Stimulated activated CD8-positive, alpha-beta memory T cell treated with anti-CD3 and anti-CD28 coated beads, Interleukin-4, amount 100 ng/mL, for 48 hours (primary cell): Measurements from ENCODE around the gene CRIP1.

ENCODE experiments used
- DNase-seq: peaks from one replicate; pipeline ENCODE4 v3.0.0-alpha.2; 2020

The CRIP1 gene

GRCh38 chr14:105452963-105453362 lies 33.7 kb upstream of the CRIP1 start:
- no peak for DNase-seq

DNA sequence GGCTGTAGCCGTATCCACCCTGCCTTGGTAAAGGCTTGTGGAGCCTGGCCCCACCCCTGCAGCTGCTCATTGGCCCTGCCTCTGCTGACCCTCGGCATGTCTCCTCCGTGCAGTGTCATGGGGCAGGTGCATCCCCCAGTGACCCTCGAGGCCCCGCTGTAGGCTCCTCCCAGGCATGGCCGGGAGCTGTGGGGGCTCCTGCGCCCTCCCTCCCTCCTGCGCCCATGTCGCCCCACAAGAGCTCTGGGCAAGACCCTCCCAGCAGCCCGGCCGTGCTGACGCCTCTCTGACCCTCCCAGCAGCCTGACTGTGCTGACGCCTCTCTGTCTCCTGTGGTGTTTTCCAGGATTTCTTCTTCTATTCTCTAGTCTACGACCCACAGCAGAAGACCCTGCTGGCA lies 32.8 kb upstream of the CRIP1 start:
- DNase-seq: no peak

DNA sequence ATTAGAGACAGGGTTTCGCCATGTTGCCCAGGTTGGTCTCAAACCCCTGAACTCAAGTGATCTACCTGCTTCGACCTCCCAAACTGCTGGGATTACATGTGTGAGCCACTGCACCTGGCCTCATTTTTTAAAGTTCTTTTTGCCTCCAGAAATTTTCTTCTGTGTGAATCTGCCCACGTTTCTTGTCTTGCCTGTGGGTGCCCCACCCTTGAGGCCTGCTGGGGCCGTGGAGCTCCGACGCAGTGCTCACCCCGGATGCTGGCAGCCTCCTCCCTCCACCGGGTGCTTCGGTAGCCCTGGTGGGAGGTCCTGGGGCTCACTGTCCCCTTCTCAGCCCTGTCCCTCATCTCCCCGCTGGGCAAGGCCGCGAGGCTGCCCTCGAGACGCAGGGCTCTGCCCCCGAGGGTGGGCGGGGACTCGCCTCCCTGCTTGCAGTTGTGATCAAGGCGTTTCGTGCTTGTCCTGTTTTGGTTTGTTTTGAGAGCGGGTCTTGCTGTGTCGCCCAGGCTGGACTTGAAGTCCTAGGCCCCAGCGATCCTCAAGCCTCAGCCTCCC lies 31.5 kb upstream of the CRIP1 start:
- no peak for DNase-seq

- no peak for DNase-seq
Observed at GRCh38 chr14:105455766-105456660, 30.7 kb upstream of the CRIP1 start.

DNA sequence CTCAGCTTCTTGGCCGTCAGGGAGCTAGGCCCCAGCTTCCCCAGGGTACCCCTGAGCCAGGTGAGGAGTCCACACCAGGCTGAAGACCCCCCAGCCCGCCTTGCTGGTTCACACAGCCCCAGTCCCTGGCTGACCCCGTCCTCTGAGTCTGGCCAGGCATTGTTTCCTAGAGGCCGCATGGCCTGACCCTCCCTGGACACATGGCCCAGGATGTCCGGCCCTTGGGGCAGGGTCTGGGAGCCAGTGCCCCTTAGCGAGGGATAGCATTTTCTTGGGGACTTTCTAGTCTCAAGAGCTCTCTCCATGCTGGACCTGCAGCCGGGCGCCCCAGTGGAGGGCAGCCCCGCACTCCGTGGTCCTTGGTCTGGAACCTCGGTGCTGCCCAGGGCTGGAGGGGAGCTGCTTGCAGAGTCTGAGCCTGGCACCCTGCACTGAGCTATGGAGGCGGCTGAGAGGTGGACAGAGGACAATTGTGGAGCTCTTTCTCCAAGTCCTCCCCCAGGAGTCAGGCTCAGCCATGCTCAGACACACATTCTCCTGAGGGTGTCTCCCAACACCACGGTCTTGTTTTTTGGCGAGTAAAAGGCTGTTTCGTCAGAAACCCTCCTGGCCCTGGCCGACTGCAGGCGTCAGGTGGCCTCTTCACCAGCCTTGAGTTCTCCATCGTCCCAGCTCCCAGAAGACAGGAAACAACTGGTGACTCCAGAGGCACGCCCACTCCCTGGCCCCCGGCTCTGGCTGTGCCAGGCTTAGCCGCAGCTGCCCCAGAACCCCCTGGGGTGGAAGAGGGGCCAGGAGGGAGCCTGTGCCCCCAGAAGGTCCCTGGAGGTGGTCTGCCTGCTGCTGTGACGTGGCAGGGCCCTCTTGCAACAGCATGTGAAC lies 29.7 kb upstream of the CRIP1 start:
- DNase-seq: no peak

- DNase-seq: no peak
Observed at GRCh38 chr14:105458010-105458409, 28.7 kb upstream of the CRIP1 start.

- DNase-seq: no peak
Observed at GRCh38 chr14:105458571-105458970, 28.1 kb upstream of the CRIP1 start.

- DNase-seq: no peak
Observed at GRCh38 chr14:105460116-105460515, 26.6 kb upstream of the CRIP1 start.

GRCh38 chr14:105460616-105461015 lies 26.1 kb upstream of the CRIP1 start:
- DNase-seq: no peak

DNA sequence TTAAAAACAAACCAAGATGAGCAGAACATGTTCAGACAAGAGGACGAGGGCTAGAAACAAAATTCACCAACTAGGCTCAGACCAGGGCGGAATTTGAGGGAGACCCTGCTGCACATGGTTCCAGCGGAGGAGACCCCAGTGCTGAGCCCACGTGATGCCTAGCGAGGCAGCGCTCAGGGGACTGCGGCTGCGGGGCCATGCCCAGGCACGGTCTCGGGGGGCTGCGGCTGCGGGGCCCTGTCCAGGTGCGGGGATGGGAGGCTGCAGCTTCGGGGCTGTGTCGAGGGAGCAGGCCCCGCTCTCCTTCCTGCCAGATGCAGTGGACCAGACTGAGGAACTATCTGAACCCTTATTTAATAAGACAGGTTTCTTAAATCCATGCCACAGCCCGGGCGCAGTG lies 24.8 kb upstream of the CRIP1 start:
- no peak for DNase-seq

- no peak for DNase-seq
Observed at GRCh38 chr14:105464501-105464900, 22.2 kb upstream of the CRIP1 start.

GRCh38 chr14:105465209-105466031 lies 21.3 kb upstream of the CRIP1 start:
- DNase-seq: no peak

- DNase-seq: no peak
Observed at GRCh38 chr14:105466531-105467248, 20.0 kb upstream of the CRIP1 start.

DNA sequence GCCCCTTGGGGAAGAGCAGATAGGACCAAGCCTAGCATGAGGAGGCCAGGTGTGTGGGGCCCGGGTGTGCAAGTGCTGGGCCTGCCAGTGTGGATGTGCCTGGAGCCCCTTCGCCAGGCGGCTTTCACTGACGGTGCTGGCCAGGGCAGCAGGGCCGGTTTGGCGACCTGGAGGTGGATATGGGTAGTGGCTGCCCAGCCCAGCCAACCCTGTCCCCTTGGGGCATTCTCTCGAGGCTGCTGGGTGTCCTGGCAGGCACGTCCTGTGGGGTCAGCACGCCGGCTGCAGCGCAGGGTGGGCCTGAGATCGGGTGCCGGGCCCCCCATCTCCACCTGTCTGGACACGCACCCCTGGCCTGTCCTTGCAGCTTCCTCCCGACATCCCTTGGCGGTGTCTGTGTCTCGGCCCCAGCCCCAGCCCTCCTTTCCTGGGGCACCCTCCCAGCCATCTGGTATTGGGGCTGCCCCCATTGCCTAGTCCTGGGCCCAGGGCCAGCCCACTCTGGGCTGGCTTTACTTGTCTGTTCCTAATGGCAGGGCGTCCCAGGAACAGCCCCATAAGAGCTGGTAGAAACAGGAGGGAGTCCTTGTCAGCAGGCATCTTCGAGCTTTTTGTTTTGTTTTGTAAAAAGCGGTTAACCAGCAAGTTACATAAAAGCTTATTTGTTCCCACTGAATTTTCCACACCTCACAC lies 19.3 kb upstream of the CRIP1 start:
- DNase-seq: no peak

DNA sequence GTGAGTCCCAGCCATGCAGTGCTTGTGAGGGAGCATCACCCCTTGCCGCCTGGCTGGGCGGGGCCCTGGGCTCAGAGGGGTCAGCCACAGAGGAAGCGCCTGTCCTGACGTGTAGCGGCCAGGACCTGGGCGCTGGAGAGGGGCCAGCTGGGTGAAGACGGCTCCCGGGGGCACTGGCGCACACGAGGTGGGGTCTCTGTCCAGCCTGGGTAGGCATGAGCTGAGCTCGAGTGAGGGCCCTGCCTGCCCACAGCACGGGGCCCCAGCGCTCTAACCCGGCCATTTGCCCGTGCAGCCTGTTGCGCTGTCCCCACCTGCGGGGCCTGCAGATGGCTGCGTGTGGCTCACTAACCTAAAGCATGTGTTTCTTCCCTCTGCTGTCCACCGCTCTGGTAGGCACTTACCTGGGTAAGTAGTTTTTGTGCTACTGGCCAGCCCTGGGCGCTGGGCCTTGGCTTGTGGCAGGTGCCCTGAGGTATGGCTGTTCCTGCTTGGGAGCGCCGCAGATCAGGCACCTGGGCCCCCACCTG lies 18.7 kb upstream of the CRIP1 start:
- no peak for DNase-seq

DNA sequence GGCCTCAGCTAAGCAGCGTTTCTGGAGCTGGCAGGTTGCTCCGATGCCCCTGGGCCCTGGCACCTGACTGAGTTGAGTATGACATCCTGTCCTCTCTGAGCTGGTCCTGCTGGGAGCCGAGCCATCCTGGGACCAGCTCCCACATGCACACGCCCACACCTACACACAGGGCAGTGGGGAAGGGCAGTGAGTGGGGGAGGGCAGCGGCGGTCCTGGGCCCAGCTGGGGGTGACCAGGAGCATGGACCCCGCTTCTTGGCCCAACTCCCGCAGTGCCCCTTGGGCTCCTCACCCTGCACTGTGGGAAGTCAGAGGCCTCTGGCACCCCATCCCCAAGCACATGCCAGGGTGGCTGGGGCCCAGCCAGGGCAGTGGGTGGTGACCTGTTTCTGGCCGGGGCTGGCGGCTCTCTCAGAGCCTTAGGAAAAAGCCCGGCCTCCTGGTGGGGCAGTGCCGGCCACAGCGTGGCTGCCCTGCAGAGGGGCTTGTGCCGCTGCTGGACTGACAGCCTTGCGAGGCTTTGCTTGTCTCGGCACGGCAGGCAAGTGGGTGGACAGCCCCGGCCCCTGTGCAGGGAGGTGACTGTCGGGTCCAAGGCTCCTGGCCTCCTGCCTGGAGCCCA lies 18.0 kb upstream of the CRIP1 start:
- DNase-seq: no peak

GRCh38 chr14:105469456-105470349 lies 17.0 kb upstream of the CRIP1 start:
- DNase-seq: no peak

DNA sequence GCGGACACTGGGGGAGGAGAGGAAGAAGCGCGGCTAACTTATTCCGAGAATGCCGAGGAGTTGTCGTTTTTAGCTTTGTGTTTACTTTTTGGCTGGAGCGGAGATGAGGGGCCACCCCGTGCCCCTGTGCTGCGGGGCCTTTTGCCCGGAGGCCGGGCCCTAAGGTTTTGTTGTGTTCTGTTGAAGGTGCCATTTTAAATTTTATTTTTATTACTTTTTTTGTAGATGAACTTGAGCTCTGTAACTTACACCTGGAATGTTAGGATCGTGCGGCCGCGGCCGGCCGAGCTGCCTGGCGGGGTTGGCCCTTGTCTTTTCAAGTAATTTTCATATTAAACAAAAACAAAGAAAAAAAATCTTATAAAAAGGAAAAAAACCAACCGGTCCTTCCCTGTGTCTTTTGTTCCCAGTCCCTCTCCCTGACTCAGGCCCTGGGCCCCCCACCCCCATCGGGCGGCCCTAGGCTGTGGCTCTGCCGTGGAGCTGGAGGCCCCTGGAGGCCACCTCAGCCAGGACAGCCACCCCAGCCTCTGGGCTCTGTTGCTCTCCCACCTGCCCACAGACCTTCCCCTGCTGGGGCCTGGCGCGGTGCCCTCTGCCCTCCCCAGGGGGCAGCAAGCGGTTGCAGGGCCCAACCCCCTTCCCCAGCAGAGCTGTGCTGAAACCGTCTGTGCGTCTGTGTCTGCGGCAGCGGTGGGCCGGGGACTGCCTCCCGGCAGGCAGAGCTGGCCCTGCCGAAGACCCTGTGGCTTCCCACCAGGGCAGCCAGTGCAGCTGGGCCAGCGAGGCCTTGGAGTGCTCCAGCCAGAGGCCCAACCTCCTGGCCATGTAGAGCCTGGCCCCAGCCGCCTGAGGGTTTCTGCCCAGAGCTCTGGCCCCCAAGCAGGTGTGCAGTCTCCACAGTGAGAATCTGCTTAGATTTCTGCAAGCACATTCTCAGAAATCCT lies 16.1 kb upstream of the CRIP1 start:
- DNase-seq: no peak
